HG03575 (cell line): ENCODE measurements around the gene EXOC3L4.

Experiments
- ATAC-seq: cut with Tn5 transposase; IDR thresholded peaks from one replicate; pipeline ENCODE4 v1.9.1; 2021; ENCODE audit not compliant: unreplicated experiment, insufficient number of reproducible peaks, low FRiP score; ENCODE audit errors: extremely low read depth

EXOC3L4 gene

DNA sequence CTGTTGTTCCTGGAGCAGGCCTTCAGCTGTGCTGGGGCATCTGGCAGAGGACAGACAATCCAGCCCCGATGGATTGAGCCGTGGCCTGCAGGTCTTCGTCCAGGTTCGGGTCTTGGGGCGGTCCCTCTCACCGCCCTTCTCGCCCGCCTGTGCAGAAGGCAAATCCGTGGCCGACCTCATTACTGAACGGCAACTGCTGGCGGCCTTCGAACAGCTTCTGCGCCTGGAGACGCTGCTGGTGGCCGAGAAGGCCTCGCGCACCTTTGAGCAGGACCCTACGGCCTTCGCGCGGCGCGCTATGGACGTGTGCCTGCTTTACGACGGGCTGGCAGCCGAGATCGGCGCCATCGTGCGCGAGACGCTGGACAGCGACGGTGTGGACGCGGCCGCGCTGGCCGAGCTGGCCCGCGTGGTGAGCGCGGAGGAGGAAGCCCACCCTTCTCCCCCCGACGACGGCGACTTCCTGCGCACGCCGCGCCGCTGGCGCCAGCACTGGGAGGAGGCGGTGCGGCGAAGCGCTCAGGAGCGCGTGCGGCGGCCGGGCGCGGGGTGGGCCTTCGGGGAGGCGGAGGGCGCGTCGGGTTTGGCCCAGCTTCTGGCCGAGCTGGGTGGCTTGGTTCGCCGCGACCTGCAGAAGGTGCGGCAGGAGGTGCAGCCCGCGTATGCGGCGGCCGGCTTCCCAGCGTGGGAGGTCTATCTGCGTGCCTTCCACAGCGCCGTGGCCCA lies 7.6 kb downstream of the EXOC3L4 start:
- no peak for ATAC-seq

- no peak for ATAC-seq
Observed at GRCh38 chr14:103102689-103103260, 8.2 kb downstream of the EXOC3L4 start.

DNA sequence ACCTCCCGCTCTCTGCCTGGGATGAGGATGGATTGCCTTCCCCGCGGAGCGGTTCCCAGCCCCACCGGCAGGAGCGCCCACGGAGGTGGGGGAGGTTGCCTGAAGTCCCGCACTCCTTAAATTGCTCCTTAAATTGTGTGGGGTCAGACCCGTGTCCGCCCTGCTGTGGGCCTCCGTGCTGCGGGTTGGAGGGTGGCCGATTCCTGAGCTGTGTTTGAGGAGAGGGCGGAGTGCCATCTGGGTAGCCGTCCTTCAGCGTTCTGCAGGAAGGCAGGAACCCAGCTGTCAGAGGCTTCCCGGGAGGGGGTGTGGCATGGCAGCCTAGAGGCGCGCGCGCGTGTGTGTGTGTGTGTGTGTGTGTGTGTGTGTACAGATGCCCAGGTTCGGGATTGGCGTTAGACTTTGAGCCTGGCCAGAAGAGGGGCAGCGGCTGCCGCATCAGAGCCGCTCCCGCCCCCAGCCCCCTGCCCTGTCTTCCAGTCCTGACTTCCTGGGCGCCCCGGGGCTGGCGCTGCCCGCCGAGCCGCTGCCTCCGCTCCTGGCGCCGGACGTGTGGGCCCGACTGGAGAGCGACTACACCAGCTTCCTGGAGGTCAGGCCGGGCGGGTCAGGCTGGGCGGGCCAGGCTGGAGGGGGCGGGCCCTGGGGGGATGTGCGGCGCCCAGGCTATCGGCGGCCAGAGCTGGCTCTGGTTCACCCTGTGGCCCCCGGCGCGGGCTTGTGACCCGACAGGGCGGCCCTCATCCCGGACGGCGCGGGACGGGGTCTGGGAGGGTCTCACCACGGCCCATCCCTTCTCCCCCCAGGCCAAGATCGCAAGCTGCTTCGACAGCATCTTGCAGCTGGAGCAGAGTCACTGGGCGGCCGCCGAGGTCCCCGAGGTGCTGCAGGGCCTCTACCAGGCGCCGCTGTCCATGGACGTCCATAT lies 9.2 kb downstream of the EXOC3L4 start:
- ATAC-seq, result no peak

GRCh38 chr14:103104389-103104653 lies 9.8 kb downstream of the EXOC3L4 start:
- no peak for ATAC-seq

- no peak for ATAC-seq
Observed at GRCh38 chr14:103104654-103105452, 10.3 kb downstream of the EXOC3L4 start.

DNA sequence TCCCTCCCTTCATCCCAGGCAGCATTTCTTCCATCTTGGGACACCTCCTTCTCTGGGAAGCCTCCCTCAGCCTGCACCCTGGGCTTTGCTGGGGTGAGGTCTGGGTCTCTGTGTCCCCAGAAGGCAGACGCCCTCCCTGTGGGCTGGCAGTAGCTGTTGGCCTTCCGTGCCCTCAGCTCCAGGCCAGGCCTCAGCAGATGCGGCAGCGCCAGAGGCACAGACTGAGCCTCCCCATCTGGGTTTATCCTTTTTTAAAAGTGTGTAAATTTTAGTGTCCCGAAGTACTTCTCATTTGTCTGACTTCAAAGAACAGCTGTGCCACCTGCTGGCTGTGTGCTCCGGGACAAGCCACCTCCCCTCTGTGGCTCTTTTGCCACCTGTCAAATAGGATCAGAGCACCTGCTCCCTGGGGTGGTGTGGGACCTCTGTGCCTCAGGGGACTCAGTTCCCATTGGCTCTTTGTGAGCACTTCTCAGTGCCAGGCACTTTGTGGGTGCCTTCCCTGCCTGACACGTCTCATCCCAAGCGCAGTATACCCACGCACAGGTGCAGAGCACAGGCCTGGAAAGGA lies 11.1 kb downstream of the EXOC3L4 start:
- ATAC-seq, result no peak

GRCh38 chr14:103107455-103107854 lies 12.9 kb downstream of the EXOC3L4 start:
- no peak for ATAC-seq

DNA sequence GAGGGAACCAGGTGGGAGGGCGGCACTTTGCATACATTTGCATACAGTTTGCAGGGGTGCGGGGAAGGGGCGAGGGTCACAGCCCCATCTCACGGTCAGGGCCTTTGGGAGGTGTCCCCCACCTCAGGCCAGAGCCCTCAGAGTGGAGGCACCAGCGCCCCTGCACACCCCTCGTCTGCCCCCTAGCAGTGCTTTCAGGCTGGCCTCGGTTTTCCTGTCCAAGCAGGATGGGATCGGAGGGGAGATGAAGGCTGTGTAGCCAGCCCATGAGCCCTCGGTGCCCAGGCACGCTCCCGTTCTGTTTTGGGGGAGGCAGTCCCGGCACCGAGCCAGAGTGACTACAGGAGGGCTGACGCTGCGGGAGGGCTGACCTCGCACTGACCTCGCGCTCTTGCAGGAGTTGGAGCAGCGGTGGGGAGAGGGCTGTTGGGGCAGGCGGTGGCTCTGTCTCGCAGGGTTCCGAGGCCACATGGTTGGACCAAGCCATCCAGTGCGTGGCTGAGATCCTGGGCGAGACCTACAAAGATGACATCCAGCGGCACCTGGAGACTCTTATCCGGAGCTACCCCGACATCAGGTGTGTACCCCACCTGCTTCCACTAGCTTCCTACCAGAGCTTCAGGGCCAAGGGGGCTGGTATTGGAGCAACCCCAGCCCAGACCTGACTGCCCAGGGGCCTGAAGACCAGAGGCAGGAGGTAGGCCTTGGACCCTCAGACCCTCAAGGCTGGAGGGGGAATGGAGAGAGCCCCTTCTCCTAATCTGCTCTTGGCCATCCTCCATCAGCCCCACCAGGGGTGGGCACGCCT lies 13.6 kb downstream of the EXOC3L4 start:
- ATAC-seq, result no peak

DNA sequence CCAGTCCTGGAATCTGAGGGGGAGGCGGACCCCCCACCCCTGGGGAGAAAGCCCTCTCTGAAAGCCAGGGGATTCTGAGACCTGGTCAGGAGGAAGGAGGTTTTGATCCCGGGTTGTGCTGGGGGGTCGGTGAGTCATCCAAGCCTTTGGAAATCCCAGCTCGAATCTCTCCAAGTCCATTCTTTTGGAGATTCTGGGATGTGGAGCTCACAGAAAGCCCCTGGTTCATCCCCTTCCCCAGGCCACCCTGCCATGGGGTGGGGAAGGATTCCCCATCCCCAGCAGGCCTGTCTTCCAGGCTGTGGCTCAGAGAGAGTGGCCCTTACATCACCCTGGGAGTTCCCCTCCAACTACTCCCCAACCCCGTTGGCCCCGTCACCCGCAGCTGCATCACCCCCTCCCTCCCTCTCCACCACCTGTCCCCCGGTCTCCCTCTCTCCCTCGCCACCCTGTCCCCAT lies 14.3 kb downstream of the EXOC3L4 start:
- ATAC-seq, result no peak

DNA sequence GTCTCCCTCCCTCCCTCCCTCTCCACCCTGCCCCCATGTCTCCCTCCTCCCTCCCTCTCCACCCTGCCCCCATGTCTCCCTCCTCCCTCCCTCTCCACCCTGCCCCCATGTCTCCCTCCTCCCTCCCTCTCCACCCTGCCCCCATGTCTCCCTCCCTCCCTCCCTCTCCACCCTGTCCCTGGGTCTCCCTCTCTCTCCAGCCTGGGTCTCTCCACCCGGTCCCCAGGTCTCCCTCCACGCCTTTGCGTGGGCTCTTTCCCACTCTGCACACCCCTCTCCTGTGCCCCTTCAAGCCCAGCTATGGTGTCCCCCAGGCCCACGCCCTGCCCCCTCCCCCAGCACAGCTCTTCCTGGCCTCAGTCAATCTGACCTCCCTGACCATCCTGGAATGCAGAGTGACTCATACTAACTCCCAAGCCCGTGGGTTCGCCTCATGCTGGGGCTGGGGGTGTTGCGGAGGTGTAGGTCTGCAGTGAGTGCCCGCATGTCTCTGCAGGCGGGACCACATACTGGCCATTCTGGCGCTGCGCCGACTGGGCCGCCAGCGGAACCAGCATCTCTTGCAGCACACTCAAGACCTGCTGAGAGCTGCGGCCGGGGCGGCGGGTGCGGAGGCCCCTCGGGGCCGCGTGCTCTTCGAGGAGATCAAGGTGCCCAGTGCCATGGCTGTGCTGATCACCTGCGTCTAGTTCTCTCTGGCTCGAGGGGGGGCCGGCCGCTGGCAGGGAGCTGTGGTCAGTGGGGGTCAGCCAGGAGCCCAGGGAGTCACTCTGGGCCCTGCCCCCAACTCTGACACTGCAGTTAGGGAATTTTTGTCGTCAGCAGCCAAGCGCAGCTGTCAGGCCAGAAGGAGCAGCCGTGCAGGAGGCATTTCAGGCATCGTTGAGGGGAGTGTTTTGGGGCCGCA lies 15.3 kb downstream of the EXOC3L4 start:
- ATAC-seq, result no peak

GRCh38 chr14:103110681-103111231 lies 16.2 kb downstream of the EXOC3L4 start:
- ATAC-seq, result no peak

GRCh38 chr14:103111232-103111868 lies 16.8 kb downstream of the EXOC3L4 start:
- ATAC-seq, result no peak

DNA sequence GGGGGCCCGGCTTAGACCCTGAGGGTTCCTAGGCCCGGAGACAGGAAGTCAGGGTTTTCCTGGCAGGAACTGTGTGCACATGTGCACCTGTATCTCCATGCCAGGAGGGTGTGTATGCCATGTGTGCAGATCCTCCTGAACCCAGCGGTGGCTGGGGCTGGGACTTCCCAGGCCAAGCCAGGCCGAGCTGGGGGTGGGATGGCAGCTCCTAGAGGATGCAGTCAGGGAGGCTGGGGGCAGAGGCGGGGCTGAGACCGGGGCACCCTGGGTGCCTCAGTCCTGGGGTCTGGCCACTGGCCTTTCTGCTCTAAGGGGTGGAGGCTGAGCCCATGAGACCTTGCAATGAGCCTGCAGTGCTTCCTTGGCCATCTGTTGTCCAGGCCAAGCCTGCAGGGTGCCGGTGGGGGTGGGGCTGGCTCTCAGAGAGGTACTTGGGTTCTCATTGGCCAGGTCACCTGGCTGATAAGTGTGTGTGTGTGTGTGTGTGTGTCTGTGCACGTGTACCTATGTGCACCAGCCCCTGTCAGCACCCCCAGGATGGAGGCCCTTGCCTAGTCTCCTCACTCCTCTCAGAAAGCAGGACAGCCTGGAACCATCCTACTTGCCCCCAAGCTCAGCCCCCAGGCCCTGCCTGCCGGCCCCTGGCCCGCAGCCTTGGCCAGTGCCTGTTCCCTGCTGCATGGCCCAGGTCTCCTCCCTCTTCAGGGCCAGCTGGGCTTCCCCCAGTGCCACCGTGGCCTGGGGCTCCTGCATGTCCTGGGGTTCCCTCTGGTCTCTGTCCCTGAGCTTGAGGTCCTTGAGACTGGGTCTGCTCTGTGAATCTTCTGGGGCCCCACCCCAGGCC lies 18.1 kb downstream of the EXOC3L4 start:
- no peak for ATAC-seq

GRCh38 chr14:103113303-103113702 lies 18.8 kb downstream of the EXOC3L4 start:
- no peak for ATAC-seq

GRCh38 chr14:103113774-103114173 lies 19.2 kb downstream of the EXOC3L4 start:
- ATAC-seq, result no peak
